GM18867 (cell line): ENCODE data around the gene RHOB.
"Not testable (repeated sequence)": the region's sequence is repeated elsewhere in the genome, so short reads cannot be mapped to it uniquely, and the experiment has no call there.

Experiments
- ATAC-seq: cut with Tn5 transposase; IDR thresholded peaks from one replicate; pipeline ENCODE4 v1.9.1; 2021; ENCODE audit warnings: mild to moderate bottlenecking, moderate library complexity; ENCODE audit not compliant: unreplicated experiment

RHOB gene

DNA sequence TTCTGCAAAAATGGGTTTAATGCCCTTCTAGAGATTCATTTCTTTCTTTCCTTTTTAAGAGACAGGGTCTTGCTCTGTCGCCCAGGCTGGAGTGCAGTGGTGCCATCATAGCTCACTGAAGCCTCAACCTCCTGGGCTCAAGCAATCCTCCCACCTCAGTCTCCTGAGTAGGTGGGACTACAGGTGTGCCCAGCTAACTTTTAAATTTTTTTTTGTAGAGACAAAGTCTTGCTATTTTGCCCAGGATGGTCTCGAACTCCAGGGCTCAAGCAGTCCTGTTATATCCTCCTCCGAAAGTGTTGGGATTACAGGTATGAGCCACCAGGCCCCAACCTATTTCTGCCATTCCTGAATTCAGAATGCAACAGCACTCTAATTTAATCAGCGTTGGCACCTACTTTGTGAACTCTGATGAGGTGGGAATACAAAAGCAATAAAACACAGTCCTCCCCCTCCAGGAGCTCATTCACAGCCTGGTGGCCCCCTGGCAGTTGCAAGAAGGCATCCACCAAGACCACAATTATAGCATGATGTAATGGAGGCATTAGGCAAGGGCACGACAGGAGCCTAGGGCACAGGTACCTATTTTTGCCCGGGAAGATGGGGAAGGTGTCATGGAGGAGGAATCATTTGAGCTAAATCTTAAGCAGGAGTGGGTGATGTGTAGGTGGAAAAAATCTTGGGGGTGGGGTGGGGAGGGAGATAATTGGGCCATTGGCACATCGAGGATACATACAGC, 5.1 kb downstream of the RHOB start:
- ATAC-seq = no peak

DNA sequence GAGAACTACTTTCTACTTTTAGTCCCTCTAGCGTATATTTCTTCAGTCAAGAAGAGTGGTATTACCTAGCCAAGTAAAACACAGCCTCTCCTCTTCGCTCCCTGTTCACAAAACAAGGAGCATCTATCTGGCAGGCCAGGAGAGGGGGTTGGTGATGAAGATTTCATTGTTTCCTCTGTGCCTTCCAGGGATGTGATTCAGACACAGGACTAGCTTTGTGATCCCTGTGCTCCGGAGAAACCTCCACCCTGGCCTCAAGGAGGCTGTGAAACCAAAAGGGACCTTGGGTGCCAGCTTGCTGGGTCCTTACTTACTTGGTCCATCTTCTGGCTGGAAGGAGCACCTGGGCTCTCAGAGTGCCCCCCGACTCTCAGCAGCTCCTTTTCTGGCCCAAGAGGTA, 5.7 kb downstream of the RHOB start:
- no peak for ATAC-seq

DNA sequence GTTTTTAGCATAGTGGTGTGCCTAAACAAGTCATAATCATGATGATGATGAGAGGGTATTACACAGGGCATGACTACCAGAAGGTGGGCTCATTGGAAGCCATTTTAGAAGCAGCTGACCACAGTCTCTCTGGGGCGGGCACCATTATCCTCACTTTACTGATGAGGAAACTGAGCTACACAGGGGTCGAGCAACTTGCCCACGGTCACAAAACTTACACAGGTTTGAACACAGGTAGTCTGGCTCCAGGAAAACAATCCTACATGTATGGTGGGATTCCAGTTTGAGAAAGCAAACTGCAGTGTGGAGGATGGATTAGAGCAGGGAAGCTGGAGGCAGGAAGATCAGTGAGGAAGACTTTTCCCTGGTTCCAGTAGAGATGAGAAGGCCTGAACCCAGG, 6.2 kb downstream of the RHOB start:
- ATAC-seq = no peak

- no peak for ATAC-seq
These were observed 7.4 kb downstream of the RHOB start for GRCh38 chr2:20454036-20454981.

DNA sequence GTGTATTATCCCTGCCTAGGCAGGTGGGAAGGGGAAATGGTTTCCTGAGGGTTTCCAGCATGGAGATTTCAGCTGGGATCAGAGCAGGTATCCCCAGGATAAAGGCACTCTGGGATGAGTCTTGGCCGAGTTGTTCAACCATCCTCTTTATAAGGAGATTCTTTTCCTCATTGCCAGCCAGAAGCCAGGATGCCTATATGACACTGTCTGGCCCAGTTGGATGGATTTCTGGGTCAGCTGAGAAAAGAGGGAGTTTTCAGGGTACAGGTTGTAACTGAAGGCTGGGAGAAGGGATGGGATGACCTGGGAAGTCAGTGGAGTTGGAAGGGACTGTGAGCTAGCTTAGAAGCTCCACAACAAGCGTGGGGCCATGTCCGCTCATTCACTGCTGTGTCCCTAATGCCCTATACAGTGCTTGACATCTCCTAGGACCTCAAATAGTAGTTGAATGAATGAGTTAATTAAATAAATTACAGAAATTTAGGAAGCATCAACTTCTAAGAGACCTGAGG, 8.3 kb downstream of the RHOB start:
- no peak for ATAC-seq

GRCh38 chr2:20456116-20456571, 9.3 kb downstream of the RHOB start:
- no peak for ATAC-seq

DNA sequence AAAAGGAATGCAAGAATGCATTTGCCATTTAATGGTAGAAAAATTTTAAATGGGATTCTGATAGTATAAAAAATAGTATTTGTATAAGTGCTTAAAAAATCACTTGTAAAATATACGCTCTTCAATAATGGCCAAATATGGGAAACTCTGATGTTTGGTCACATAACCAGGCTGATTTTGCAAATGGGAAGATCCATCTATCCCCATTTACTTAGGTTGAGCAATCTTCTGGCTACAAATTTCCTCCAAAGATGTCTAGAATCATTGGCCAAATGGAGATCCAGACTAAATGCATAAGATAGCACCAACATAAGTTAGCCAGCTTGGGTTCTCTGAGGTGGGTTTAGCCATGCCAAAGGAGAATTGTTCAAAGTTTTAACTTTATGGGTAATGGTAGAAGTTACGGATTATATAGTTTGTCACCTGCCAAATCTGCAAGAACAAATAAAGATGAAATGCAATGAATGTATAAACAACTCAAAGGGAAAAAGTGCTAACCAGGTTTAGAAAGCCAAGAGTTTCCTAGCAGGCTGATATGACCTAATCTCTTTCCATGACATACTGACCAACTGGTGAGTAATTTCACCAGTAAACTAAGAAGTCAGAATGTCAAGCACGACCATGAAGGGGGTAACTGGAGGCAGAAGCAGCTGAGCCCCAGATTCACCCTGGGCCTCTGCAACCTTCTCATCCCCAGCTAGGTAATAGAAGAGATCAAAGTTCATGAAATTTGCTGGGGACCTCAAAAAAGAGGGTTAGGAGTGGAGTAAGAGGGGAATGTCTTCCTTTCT, 10.0 kb downstream of the RHOB start:
- ATAC-seq = peak; percentile 57

DNA sequence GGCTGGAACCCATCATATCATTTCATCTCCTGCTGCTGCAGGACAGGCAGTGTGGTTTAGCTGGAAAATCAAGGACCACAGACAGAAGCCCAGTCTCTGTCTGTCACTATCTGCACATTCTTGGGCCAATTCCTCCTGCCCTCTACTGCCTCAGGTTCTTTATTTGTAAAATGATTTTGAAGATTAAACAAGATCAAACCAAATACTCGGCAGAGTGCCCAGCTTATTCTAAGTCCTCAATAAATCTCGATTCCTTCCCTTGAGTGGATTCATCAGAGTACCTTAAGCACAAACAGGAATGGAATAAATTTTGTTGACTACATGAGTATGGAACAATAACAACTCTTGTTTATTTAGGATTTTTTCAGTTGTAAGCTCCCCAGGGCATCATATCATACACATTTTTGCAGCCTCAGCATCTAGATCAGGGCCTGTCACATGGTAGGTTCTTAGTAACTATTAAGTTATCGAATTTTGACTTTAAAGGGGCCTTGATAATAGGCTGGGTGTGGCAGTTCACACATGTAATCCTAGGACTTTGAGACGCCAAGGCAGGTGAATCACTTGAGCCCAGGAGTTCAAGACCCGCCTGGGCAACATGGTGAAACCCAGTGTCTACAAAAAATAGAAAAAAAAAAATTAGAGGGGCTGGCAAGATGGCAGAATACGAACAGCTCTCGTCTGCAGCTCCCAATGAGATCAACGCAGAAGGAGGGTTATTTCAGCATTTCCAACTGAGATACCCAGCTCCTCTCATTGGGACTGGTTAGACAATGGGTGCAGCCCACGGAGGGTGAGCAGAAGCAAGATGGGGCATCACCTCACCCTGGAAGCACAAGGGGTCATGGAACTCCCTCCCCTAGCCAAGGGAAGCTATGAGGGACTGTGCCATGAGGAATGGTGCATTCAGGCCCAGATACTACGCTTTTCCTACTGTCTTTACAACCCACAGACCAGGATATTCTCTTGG, 11.1 kb downstream of the RHOB start:
- no peak for ATAC-seq

GRCh38 chr2:20458737-20459484, 12.0 kb downstream of the RHOB start:
- ATAC-seq = not testable (repeated sequence)

DNA sequence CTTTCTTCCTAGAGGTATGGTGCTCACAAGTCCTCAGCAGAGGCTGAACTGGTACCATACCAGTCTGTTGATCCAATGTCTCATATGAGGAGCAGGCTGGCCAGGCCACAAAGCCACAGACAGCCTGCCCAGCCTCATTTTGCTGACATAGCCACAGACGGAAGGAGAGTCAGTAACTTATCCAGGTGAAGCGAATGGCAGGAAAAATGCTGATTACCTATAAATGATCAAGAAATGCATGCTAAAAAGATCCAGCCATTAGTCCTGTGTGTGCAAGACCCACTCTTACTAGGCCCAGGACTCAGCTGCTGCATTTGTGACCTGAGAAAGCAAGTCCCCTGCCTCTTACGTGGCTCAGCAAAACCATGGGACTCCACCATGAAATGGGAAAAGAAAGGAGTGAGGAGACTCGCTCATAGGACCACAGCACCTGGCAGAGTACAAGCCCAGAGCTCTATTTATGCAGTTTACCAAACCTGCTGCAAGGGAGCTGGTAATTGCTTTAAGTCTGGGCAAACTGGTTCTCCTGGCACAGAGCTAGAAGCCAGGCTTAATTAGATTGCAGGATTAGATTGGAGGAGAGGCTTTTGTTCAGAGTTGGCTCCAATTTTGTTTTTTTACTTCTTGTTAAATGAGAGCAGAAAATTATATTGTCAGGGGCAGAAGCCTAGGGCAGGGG, 19.0 kb downstream of the RHOB start:
- no peak for ATAC-seq

GRCh38 chr2:20467789-20468548, 21.1 kb downstream of the RHOB start:
- ATAC-seq = no peak

GRCh38 chr2:20468549-20469500, 22.0 kb downstream of the RHOB start:
- no peak for ATAC-seq

DNA sequence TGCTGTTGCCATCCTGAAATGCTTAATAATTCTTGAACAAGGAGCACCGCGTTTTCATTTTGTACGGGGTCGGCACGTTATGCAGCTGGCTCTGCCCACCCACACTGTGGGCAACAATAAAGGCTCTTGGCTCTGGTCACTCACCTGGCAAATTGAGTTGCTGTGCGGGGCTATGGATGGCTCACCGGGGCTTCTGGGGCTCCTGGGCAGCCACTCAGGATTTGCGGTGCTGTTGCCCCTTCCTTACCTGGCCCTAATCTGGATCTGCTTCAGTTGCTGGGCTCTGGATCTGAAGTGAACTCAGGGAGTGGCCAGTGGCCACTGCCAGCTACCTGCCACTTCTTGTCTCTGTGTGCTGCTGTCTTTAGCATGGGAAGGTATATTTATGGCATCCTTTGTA, 22.7 kb downstream of the RHOB start:
- no peak for ATAC-seq

GRCh38 chr2:20470211-20470610, 23.3 kb downstream of the RHOB start:
- no peak for ATAC-seq

- no peak for ATAC-seq
These were observed 24.3 kb downstream of the RHOB start for GRCh38 chr2:20471148-20471547.

GRCh38 chr2:20471902-20472559, 25.2 kb downstream of the RHOB start:
- ATAC-seq = no peak
